HL-60 (cell line): ENCODE results near the gene RMND5A.

Experiments used
- DNase-seq, 2 experiments: peaks; one replicate each; pipeline ENCODE4 v3.0.0-alpha.2; 2010 to 2020; ENCODE audit warnings: low read depth in 1 of 2, low spot score in 1 of 2
- H3K27ac ChIP-seq: fragments of 250-450 bp; sonication (Bioruptor Pico); replicated peaks from 2 replicates; pipeline ENCODE4 v1.5.1; 2020; ENCODE audit warnings: mild to moderate bottlenecking, moderate library complexity
- H3K27me3 ChIP-seq: fragments of 250-450 bp; sonication (Bioruptor Pico); 2 replicates; pipeline ENCODE4 v1.5.1; 2021; ENCODE audit warnings: mild to moderate bottlenecking, moderate library complexity; ENCODE audit not compliant: insufficient read depth, poor library complexity, severe bottlenecking
- H3K4me3 ChIP-seq: replicated peaks from 2 replicates; pipeline ENCODE4 v1.5.1; 2011; ENCODE audit warnings: mild to moderate bottlenecking, control low read depth, low read length; ENCODE audit not compliant: insufficient read depth
- GABPA ChIP-seq: IDR thresholded peaks from 2 replicates; pipeline ENCODE4 v1.6.1; 2012; ENCODE audit warnings: low read depth
- POLR2AphosphoS5 ChIP-seq: IDR thresholded peaks from 2 replicates; pipeline ENCODE4 v1.6.1; 2012; ENCODE audit warnings: low read depth
- SPI1 ChIP-seq: IDR thresholded peaks from 2 replicates; pipeline ENCODE4 v1.6.1; 2012; ENCODE audit warnings: low read depth, mild to moderate bottlenecking, borderline replicate concordance
- TF ChIP-seq, protein P1 (sequence below): IDR thresholded peaks from 2 replicates; pipeline ENCODE4 v1.6.1; 2012; ENCODE audit warnings: low read depth; ENCODE audit not compliant: insufficient replicate concordance
- TF ChIP-seq, protein P2 (sequence below): IDR thresholded peaks from one replicate; pipeline ENCODE4 v1.5.1; 2011; ENCODE audit warnings: low read length, control low read depth, inconsistent platforms; ENCODE audit not compliant: insufficient read depth

RMND5A gene

DNA sequence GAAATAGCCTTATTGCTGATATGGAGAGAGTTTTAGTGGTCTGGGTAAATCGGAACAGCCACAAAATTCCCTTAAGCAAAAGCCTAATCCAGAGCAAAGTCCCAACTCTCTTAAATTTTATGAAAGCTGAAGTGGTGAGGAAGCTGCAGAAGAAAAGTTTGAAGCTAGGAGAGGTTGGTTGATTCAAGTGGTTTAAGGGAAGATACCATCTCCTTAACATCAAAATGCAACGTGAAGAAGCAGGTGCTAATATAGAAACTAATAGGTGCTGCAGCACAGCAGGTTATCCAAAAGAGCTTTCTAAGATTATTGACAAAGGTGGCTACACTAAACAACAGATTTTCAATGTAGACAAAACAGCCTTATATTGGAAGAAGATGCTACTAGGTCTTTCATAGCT lies 98.9 kb downstream of the RMND5A start:
- no peak overlapping the region for H3K4me3 ChIP-seq
- H3K27me3 ChIP-seq = peaks cover 2% of the 10 kb centered on the region
- TF ChIP-seq SPI1 (no peak), GABPA (no peak), POLR2AphosphoS5 (no peak)
- TF ChIP-seq, protein P1, sequence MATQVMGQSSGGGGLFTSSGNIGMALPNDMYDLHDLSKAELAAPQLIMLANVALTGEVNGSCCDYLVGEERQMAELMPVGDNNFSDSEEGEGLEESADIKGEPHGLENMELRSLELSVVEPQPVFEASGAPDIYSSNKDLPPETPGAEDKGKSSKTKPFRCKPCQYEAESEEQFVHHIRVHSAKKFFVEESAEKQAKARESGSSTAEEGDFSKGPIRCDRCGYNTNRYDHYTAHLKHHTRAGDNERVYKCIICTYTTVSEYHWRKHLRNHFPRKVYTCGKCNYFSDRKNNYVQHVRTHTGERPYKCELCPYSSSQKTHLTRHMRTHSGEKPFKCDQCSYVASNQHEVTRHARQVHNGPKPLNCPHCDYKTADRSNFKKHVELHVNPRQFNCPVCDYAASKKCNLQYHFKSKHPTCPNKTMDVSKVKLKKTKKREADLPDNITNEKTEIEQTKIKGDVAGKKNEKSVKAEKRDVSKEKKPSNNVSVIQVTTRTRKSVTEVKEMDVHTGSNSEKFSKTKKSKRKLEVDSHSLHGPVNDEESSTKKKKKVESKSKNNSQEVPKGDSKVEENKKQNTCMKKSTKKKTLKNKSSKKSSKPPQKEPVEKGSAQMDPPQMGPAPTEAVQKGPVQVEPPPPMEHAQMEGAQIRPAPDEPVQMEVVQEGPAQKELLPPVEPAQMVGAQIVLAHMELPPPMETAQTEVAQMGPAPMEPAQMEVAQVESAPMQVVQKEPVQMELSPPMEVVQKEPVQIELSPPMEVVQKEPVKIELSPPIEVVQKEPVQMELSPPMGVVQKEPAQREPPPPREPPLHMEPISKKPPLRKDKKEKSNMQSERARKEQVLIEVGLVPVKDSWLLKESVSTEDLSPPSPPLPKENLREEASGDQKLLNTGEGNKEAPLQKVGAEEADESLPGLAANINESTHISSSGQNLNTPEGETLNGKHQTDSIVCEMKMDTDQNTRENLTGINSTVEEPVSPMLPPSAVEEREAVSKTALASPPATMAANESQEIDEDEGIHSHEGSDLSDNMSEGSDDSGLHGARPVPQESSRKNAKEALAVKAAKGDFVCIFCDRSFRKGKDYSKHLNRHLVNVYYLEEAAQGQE = no peak
- TF ChIP-seq, protein P2, sequence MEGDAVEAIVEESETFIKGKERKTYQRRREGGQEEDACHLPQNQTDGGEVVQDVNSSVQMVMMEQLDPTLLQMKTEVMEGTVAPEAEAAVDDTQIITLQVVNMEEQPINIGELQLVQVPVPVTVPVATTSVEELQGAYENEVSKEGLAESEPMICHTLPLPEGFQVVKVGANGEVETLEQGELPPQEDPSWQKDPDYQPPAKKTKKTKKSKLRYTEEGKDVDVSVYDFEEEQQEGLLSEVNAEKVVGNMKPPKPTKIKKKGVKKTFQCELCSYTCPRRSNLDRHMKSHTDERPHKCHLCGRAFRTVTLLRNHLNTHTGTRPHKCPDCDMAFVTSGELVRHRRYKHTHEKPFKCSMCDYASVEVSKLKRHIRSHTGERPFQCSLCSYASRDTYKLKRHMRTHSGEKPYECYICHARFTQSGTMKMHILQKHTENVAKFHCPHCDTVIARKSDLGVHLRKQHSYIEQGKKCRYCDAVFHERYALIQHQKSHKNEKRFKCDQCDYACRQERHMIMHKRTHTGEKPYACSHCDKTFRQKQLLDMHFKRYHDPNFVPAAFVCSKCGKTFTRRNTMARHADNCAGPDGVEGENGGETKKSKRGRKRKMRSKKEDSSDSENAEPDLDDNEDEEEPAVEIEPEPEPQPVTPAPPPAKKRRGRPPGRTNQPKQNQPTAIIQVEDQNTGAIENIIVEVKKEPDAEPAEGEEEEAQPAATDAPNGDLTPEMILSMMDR = no peak
- no peak for DNase-seq
- no peak overlapping the region for H3K27ac ChIP-seq

DNA sequence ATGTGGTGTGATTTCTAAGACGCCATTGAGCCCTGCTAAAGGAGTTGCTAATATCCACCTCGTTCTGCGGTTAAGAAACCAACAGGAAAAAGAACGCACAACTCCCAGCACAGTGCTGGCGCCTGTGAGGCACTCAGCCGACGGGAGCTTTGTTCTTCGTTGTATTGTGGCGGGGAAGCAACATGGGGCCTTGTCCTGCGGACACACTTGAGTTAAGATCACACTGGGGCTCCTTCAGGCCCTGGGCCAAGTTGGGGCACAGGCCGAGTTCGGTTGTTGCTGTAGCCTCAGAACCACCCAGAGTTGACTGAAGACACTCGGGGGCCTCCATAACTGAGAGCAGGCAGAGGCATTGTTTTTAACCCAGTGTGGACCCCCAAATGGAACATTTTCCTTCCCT lies 101.2 kb downstream of the RMND5A start:
- TF ChIP-seq, protein P1 = no peak
- TF ChIP-seq SPI1 (no peak), GABPA (no peak), POLR2AphosphoS5 (no peak)
- TF ChIP-seq, protein P2 = no peak
- H3K27me3 ChIP-seq = no peaks in the 10 kb centered on the region
- no peak for DNase-seq
- H3K27ac ChIP-seq = no peak overlapping the region
- no peak overlapping the region for H3K4me3 ChIP-seq

DNA sequence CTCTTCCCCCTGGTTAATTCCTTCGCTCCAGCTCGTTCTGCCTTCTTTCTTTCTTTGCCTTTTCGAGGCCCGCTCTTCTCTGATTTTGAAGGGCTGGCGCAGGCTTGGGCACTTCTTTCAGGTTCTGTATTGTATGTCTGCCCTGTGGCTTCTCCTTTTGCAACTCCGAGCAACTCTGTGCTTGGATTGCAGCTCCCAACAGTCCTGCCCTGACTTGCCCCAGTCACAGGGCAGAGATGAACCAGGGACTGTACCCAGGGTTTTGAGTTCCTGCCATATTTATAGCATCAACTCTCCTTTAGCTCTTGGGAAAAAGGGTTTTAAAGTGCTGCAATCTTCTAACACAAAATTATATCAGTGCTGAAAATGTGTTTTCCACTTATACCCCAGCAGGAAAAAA lies 101.8 kb downstream of the RMND5A start:
- H3K27ac ChIP-seq = no peak overlapping the region
- TF ChIP-seq, protein P2 = no peak
- TF ChIP-seq SPI1 (no peak), GABPA (no peak), POLR2AphosphoS5 (no peak)
- TF ChIP-seq, protein P1 = no peak
- H3K4me3 ChIP-seq = no peak overlapping the region
- no peak for DNase-seq
- H3K27me3 ChIP-seq = no peaks in the 10 kb centered on the region
